Measurements from ENCODE around the gene HIGD2A. TPM values are rescaled to one million over a fixed set of nuclear protein-coding genes. Genes with fewer than 3 reads are reported as not detected.

The HIGD2A gene
- total RNA-seq, 1 experiment from 2014 or later, result 84.7 TPM

DNA sequence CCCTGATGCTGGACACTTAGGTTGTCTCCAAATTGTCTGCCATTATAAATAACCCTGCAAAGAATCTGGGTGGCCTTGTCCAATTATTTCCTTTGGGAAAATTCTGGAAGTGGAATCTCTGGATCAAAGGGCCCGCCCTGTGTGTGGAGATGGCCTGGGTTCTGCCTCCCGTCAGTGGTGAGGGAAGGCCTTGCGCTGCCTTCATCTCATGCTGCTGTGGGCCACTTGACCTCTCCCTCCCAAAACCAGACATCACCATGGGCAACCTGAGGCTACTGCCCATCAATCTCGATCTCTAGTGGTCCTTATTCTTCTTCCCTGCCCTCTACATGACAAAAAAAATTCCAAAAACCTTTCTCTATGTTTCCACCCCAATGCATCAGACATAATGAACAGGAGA lies 21.2 kb downstream of the HIGD2A start:
- no peak overlapping the region for H3K4me3 ChIP-seq
- H3K9me3 ChIP-seq (replicated peaks), result no peaks in the 10 kb centered on the region
- no peak for DNase-seq (ENCODE audit: low read depth in 1 of 2, low spot score in 2 of 2)
- H3K36me3 ChIP-seq, result peaks cover 49% of the 10 kb centered on the region
- H3K27me3 ChIP-seq (replicated peaks), result no peaks in the 10 kb centered on the region
- H3K27ac ChIP-seq, result no peak overlapping the region
- H3K4me1 ChIP-seq (replicated peaks), result 0 out of 2 replicates have a peak, but pooled peaks cover 3% of the 10 kb centered on the region

- H3K4me1 ChIP-seq (replicated peaks), result peaks cover 9% of the 10 kb centered on the region
- peaks cover 42% of the 10 kb centered on the region for H3K36me3 ChIP-seq
- no peaks in the 10 kb centered on the region for H3K9me3 ChIP-seq (replicated peaks)
- H3K4me3 ChIP-seq, result no peak overlapping the region
- DNase-seq (ENCODE audit: low read depth in 1 of 2, low spot score in 2 of 2), result no peak
- H3K27me3 ChIP-seq (replicated peaks), result no peaks in the 10 kb centered on the region
- no peak overlapping the region for H3K27ac ChIP-seq
Measured at GRCh38 chr5:176410486-176411180, 22.1 kb downstream of the HIGD2A start.

- H3K4me1 ChIP-seq (replicated peaks), result peaks cover 24% of the 10 kb centered on the region
Measured at GRCh38 chr5:176412517-176413254, 24.1 kb downstream of the HIGD2A start.

GRCh38 chr5:176413255-176413565 lies 24.7 kb downstream of the HIGD2A start:
- H3K27me3 ChIP-seq (replicated peaks), result no peaks in the 10 kb centered on the region
- peaks cover 3% of the 10 kb centered on the region; the same call in 1 of the 2 replicates for H3K9me3 ChIP-seq (replicated peaks)
- no peak for DNase-seq (ENCODE audit: low read depth in 1 of 2, low spot score in 2 of 2)
- peaks cover 28% of the 10 kb centered on the region for H3K36me3 ChIP-seq
- H3K4me3 ChIP-seq, result no peak overlapping the region
- H3K27ac ChIP-seq, result no peak overlapping the region
- H3K4me1 ChIP-seq (replicated peaks), result peaks cover 24% of the 10 kb centered on the region

More at GRCh38 chr5:176412517-176413254, 24.1 kb downstream of the HIGD2A start:
- peaks cover 3% of the 10 kb centered on the region; the same call in 1 of the 2 replicates for H3K9me3 ChIP-seq (replicated peaks)
- H3K4me3 ChIP-seq, result no peak overlapping the region
- peaks cover 30% of the 10 kb centered on the region for H3K36me3 ChIP-seq
- no peak for DNase-seq (ENCODE audit: low read depth in 1 of 2, low spot score in 2 of 2)
- no peak overlapping the region for H3K27ac ChIP-seq
- no peaks in the 10 kb centered on the region for H3K27me3 ChIP-seq (replicated peaks)

DNA sequence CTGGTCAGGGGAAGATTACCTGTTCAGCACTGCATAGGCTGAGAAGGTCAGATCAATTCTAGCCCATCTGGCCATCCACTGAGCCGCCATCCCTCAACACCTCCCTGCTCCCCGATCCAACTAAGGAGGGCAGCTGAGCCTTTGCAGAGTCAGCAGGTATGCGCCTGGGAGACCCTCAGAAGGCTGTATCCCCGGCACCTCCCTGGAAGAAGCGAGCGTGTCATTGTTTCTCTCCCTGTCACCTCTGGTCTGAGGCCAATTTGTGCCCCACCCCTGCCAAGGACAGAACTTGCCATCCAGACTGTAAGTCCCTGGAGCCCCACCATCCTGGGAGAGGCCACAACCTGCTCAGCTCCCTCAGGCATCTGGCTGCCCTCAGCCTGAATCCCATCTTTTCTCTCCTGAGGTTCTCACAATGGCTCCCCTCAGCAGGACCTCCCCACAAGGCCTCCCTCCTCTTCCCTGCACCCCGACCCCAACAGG lies 25.2 kb downstream of the HIGD2A start:
- Histone ChIP-seq H3K36me3 (peaks cover 28% of the 10 kb centered on the region), H3K9me3 (replicated peaks) (peaks cover 3% of the 10 kb centered on the region; the same call in 1 of the 2 replicates), H3K4me3 (no peak overlapping the region), H3K27me3 (replicated peaks) (no peaks in the 10 kb centered on the region), H3K27ac (no peak overlapping the region), H3K4me1 (replicated peaks) (peaks cover 24% of the 10 kb centered on the region)
- DNase-seq (ENCODE audit: low read depth in 1 of 2, low spot score in 2 of 2), result no peak

DNA sequence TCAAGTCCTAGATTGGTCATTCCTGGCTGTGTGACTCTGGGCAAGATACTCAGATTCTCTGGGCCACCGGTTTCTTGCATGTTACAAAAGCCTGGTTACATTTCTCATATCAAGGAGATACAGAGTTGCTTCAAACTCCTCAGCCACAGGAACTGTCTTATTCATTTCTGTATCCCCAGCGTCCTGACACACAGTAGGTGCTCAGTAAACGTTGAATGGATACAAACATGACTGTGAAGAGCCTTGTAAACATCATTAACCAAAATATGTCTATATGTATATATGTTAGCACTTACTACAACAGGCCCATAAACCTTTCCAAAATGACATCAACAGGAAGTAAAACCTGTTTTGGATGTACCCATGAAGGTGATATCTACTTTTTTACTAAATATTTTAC lies 26.2 kb downstream of the HIGD2A start:
- no peak for DNase-seq (ENCODE audit: low read depth in 1 of 2, low spot score in 2 of 2)
- Histone ChIP-seq H3K27me3 (replicated peaks) (no peaks in the 10 kb centered on the region), H3K36me3 (peaks cover 24% of the 10 kb centered on the region), H3K27ac (no peak overlapping the region), H3K4me3 (no peak overlapping the region), H3K9me3 (replicated peaks) (peaks cover 3% of the 10 kb centered on the region; the same call in 1 of the 2 replicates), H3K4me1 (replicated peaks) (peaks cover 24% of the 10 kb centered on the region)

- peaks cover 24% of the 10 kb centered on the region for H3K4me1 ChIP-seq (replicated peaks)
- H3K4me3 ChIP-seq, result peak overlapping the region; percentile 98
- H3K9me3 ChIP-seq (replicated peaks), result peaks cover 5% of the 10 kb centered on the region; the same call in 1 of the 2 replicates
- no peak for DNase-seq (ENCODE audit: low read depth in 1 of 2, low spot score in 2 of 2)
- H3K36me3 ChIP-seq, result peaks cover 17% of the 10 kb centered on the region
- no peaks in the 10 kb centered on the region for H3K27me3 ChIP-seq (replicated peaks)
- H3K27ac ChIP-seq, result peak overlapping the region; percentile 86
Measured at GRCh38 chr5:176415240-176415951, 26.8 kb downstream of the HIGD2A start.

- Histone ChIP-seq H3K4me3 (peak within 1 kb of the TSS; percentile 98), H3K9me3 (replicated peaks) (peaks cover 14% of the 10 kb centered on the region), H3K27ac (peak within 1 kb of the TSS; percentile 86), H3K27me3 (replicated peaks) (0 out of 2 replicates have a peak, but pooled peaks cover 2% of the 10 kb centered on the region), H3K36me3 (peaks cover 13% of the 10 kb centered on the region), H3K4me1 (replicated peaks) (peaks cover 24% of the 10 kb centered on the region)
- peak; percentile 90 for DNase-seq (ENCODE audit: low read depth in 1 of 2, low spot score in 2 of 2)
Measured at GRCh38 chr5:176415952-176416924, 27.7 kb downstream of the HIGD2A start, which contains the start of gene CLTB. CLTB (minus strand) TSS chr5:176416539; CDS start chr5:176416363, 176 bp downstream.

DNA sequence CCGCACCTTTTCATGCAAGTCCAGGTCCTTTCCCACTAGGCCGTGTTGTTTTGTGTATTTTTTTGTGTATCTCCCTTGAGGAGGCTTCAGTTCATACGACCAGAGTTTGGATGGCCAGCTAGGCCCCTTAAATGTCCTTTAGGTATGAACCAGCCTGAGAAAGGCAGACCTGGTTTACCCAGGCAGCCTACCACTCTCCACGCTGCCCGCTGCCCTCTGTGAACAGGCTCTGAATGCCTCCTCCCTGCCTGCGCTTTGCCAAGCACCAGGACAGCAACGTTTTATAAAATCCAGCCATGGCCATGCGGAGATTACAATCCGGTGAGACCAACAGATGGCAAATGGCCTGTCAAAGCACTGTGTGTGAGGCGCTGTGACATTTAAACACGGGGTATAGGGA lies 28.4 kb downstream of the HIGD2A start:
- Histone ChIP-seq H3K4me3 (peak overlapping the region; percentile 98), H3K27me3 (replicated peaks) (0 out of 2 replicates have a peak, but pooled peaks cover 2% of the 10 kb centered on the region), H3K9me3 (replicated peaks) (peaks cover 15% of the 10 kb centered on the region), H3K4me1 (replicated peaks) (peaks cover 21% of the 10 kb centered on the region), H3K36me3 (peaks cover 9% of the 10 kb centered on the region), H3K27ac (no peak overlapping the region)
- no peak for DNase-seq (ENCODE audit: low read depth in 1 of 2, low spot score in 2 of 2)

- H3K9me3 ChIP-seq (replicated peaks), result peaks cover 15% of the 10 kb centered on the region
- peaks cover 9% of the 10 kb centered on the region for H3K36me3 ChIP-seq
- H3K4me3 ChIP-seq, result no peak overlapping the region
- no peak for DNase-seq (ENCODE audit: low read depth in 1 of 2, low spot score in 2 of 2)
- no peak overlapping the region for H3K27ac ChIP-seq
- 0 out of 2 replicates have a peak, but pooled peaks cover 5% of the 10 kb centered on the region for H3K27me3 ChIP-seq (replicated peaks)
- peaks cover 21% of the 10 kb centered on the region for H3K4me1 ChIP-seq (replicated peaks)
Measured at GRCh38 chr5:176418251-176418650, 29.7 kb downstream of the HIGD2A start.

- DNase-seq (ENCODE audit: low read depth in 1 of 2, low spot score in 2 of 2), result no peak
- Histone ChIP-seq H3K27ac (no peak overlapping the region), H3K27me3 (replicated peaks) (0 out of 2 replicates have a peak, but pooled peaks cover 5% of the 10 kb centered on the region), H3K4me3 (no peak overlapping the region), H3K4me1 (replicated peaks) (peaks cover 20% of the 10 kb centered on the region), H3K9me3 (replicated peaks) (peaks cover 15% of the 10 kb centered on the region), H3K36me3 (peaks cover 9% of the 10 kb centered on the region)
Measured at GRCh38 chr5:176420086-176420485, 31.5 kb downstream of the HIGD2A start.

- Histone ChIP-seq H3K9me3 (replicated peaks) (peaks cover 15% of the 10 kb centered on the region), H3K27ac (no peak overlapping the region), H3K36me3 (peaks cover 6% of the 10 kb centered on the region), H3K27me3 (replicated peaks) (0 out of 2 replicates have a peak, but pooled peaks cover 5% of the 10 kb centered on the region), H3K4me3 (no peak overlapping the region), H3K4me1 (replicated peaks) (peaks cover 11% of the 10 kb centered on the region)
- no peak for DNase-seq (ENCODE audit: low read depth in 1 of 2, low spot score in 2 of 2)
Measured at GRCh38 chr5:176420972-176421544, 32.5 kb downstream of the HIGD2A start.

Measured in SJSA1 (cell line).